Heart left ventricle (tissue), 16 donors: Measurements from ENCODE around the gene MUC6. TPM values are rescaled to one million over a fixed set of nuclear protein-coding genes. Genes with fewer than 3 reads are reported as not detected.

ENCODE experiments used
- ATAC-seq, 4 donors: fragments of 200-7000 bp; cut with Tn5 transposase; one replicate each; pipeline ENCODE4 v1.9.1; 2020 to 2022; ENCODE audit warnings: moderate library complexity in 4 of 4, mild to moderate bottlenecking in 3 of 4, moderate number of reproducible peaks in 1 of 4
- DNase-seq, 5 donors: peaks; one replicate each; pipeline ENCODE4 v3.0.0-alpha.2; 2020
- H3K27ac ChIP-seq, 12 donors: fragments of 200-600 bp; sonication (generic) in 4 of 12; one replicate each; pipeline versions ENCODE4 v1.5.0 to v1.8.0; 2016 to 2022; ENCODE audit warnings: mild to moderate bottlenecking in 2 of 12
- H3K27me3 ChIP-seq, 9 donors: fragments of 200-600 bp; sonication (generic) in 2 of 9; one replicate each; pipeline versions ENCODE4 v1.5.1 to v1.8.0; 2016 to 2022; ENCODE audit warnings: mild to moderate bottlenecking in 3 of 9
- H3K36me3 ChIP-seq, 9 donors: fragments of 200-600 bp; sonication (generic) in 2 of 9; one replicate each; pipeline versions ENCODE4 v1.5.0 to v1.8.0; 2018 to 2022; ENCODE audit warnings: mild to moderate bottlenecking in 2 of 9
- H3K4me1 ChIP-seq, 12 donors: fragments of 200-600 bp; sonication (generic) in 4 of 12; one replicate each; pipeline versions ENCODE4 v1.5.0 to v1.8.0; 2016 to 2022; ENCODE audit warnings: mild to moderate bottlenecking in 3 of 12
- H3K4me3 ChIP-seq, 12 donors: fragments of 200-600 bp; sonication (generic) in 4 of 12; one replicate each; pipeline versions ENCODE4 v1.5.0 to v1.8.0; 2017 to 2022; ENCODE audit warnings: mild to moderate bottlenecking in 9 of 12, moderate library complexity in 4 of 12
- H3K9me3 ChIP-seq, 12 donors: fragments of 200-600 bp; sonication (generic) in 4 of 12; one replicate each; pipeline versions ENCODE4 v1.5.0 to v1.8.0; 2016 to 2022; ENCODE audit warnings: mild to moderate bottlenecking in 1 of 12
- POLR2A ChIP-seq, 2 donors: fragments of 450-650 bp; IDR thresholded peaks; one replicate each; pipeline ENCODE4 v1.6.1; 2017; ENCODE audit warnings: antibody characterized with exemption in 2 of 2, mild to moderate bottlenecking in 2 of 2, moderate library complexity in 2 of 2
- WGBS, 4 donors: extraction: QIAGEN DNeasy Blood & Tissue Kit in 2 of 4; methylation state at CpG; one replicate each; pipeline versions ENCODE4 v1.1.5 to v1.1.7; 2013 to 2018; 5-methylcytosine and 5-hydroxymethylcytosine counted together
- intact Hi-C, 10 donors: fragments of 100-400 bp; cut with DNase I; formaldehyde crosslinking; loops; one replicate each; pipeline versions ENCODE4 v1.11.1 to v1.14.2; 2022
- polyA plus RNA-seq, 2 donors: library from polyadenylated mRNA; stranded (reverse); fragments of 200-250 nt; gene quantifications; one replicate each; pipeline ENCODE4 v1.2.3, GENCODE V29; 2013
- total RNA-seq, 9 donors: library from RNA; depleted of rRNA in 2 of 9; stranded (reverse); fragments of >200 nt in 2 of 9; fragmentation: NEBNext Ultra II Directional in 3 of 9; extraction: Animal tissue kit (Norgen Biotek cat#: 25700) in 3 of 9; gene quantifications; one replicate each; pipeline versions ENCODE4 v1.1.0 to v1.2.4, GENCODE V29; 2016 to 2023
- TF ChIP-seq, protein P1 (sequence below), 12 donors: fragments of 200-600 bp; sonication (generic) in 4 of 12; IDR thresholded peaks; one replicate each; pipeline versions ENCODE4 v1.5.0 to v1.8.0; 2018 to 2022; ENCODE audit warnings: antibody characterized with exemption in 12 of 12, mild to moderate bottlenecking in 5 of 12
- donor health status: ischemic (EF 13 %, LVEDD 7.1; RV severe dilation, severe dysfunction).
- donor health status: healthy with polysubstance abuse.
- donor health status: DM: no; HTN: yes; CAD: no.
- donor health status: DM: no; HTN: no; CAD: no.
- donor health status: ischemic (EF 25% LVEDD 6.9; RV normal size, moderate dysfunction).
- donor health status: ischemic (EF 25% LVEDD 5.7; RV mildly dilated, moderate dysfunction).
- donor health status: healthy.
- donor health status: DM: yes; HTN: yes; CAD: no.
- donor health status: ischemic (EF 35%, LVEDD 5.7; RV mildly dilated, moderate dysfunction).
- donor health status: nonischemic (EF 11% LVEDD 7.7; RV severe dilation, severe dysfunction).
- donor health status: DM: yes; HTN: yes; CAD: no.
- donor health status: PGD.
- donor health status: ischemic (EF 29% LVEDD 5.4; RV normal size, mild dysfunction).
- donor health status: nonischemic (EF 23%, LVEDD 6.1; RV moderate dilation, normal function).

Gene MUC6
- total and polyA plus RNA-seq, 11 donors = 0.04 to 0.06 TPM; not detected in 9

- WGBS, 4 donors = 90 to 97% (median 95%) methylated on average over 5 to 7 of the region's 7 CpGs
- Histone ChIP-seq H3K4me3 (no peak overlapping the region), H3K4me1 (no peaks in the 10 kb centered on the region), H3K27me3 (no peaks in the 10 kb centered on the region), H3K36me3 (peaks cover 6 to 38% (median 23%) of the 10 kb centered on the region in 9 donors), H3K27ac (no peak overlapping the region), H3K9me3 (no peaks in the 10 kb centered on the region)
- DNase-seq = no peak
- no peak for ATAC-seq
- TF ChIP-seq, protein P1, sequence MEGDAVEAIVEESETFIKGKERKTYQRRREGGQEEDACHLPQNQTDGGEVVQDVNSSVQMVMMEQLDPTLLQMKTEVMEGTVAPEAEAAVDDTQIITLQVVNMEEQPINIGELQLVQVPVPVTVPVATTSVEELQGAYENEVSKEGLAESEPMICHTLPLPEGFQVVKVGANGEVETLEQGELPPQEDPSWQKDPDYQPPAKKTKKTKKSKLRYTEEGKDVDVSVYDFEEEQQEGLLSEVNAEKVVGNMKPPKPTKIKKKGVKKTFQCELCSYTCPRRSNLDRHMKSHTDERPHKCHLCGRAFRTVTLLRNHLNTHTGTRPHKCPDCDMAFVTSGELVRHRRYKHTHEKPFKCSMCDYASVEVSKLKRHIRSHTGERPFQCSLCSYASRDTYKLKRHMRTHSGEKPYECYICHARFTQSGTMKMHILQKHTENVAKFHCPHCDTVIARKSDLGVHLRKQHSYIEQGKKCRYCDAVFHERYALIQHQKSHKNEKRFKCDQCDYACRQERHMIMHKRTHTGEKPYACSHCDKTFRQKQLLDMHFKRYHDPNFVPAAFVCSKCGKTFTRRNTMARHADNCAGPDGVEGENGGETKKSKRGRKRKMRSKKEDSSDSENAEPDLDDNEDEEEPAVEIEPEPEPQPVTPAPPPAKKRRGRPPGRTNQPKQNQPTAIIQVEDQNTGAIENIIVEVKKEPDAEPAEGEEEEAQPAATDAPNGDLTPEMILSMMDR (IDR thresholded peaks at IDR 0.05) = no peak
- no peak for TF ChIP-seq POLR2A (IDR thresholded peaks at IDR 0.05)
- intact Hi-C loops = no loop called here
Observed at GRCh38 chr11:1015064-1015463, 21.5 kb downstream of the MUC6 start.

- 90 to 94% (median 92%) methylated on average over 12 to 14 of the region's 14 CpGs for WGBS, 4 donors
- peaks cover 6 to 46% (median 30%) of the 10 kb centered on the region in 9 donors for H3K36me3 ChIP-seq
- intact Hi-C loops = no loop called here
Observed at GRCh38 chr11:1014276-1014675, 22.2 kb downstream of the MUC6 start.

GRCh38 chr11:1013631-1013935 is 22.9 kb downstream of the MUC6 start:
- intact Hi-C loops = no loop called here

More at GRCh38 chr11:1014276-1014675, 22.2 kb downstream of the MUC6 start:
- DNase-seq (no peak), ATAC-seq (no peak)
- no peak overlapping the region for H3K27ac ChIP-seq
- H3K4me3 ChIP-seq = no peak overlapping the region
- no peak for TF ChIP-seq POLR2A (IDR thresholded peaks at IDR 0.05)
- TF ChIP-seq, protein P1 (IDR thresholded peaks at IDR 0.05) = no peak
- no peaks in the 10 kb centered on the region for H3K9me3 ChIP-seq
- no peaks in the 10 kb centered on the region for H3K27me3 ChIP-seq
- no peaks in the 10 kb centered on the region for H3K4me1 ChIP-seq

GRCh38 chr11:1012740-1013630 is 23.5 kb downstream of the MUC6 start:
- intact Hi-C loops = no loop called here
- WGBS, 4 donors = 85 to 89% (median 88%) methylated on average over 20 to 28 of the region's 28 CpGs
- Histone ChIP-seq H3K9me3 (no peaks in the 10 kb centered on the region), H3K4me1 (no peaks in the 10 kb centered on the region), H3K4me3 (no peak overlapping the region), H3K27me3 (no peaks in the 10 kb centered on the region), H3K36me3 (peaks cover 8 to 59% (median 43%) of the 10 kb centered on the region in 9 donors), H3K27ac (no peak overlapping the region)
- TF ChIP-seq, protein P1 (IDR thresholded peaks at IDR 0.05) = no peak
- no peak for TF ChIP-seq POLR2A (IDR thresholded peaks at IDR 0.05)
- DNase-seq = no peak
- no peak for ATAC-seq

More at GRCh38 chr11:1013631-1013935, 22.9 kb downstream of the MUC6 start:
- ATAC-seq (no peak), DNase-seq (no peak)
- 80 to 96% (median 92%) methylated on average over 3 to 12 of the region's 12 CpGs for WGBS, 4 donors
- Histone ChIP-seq H3K36me3 (peaks cover 6 to 53% (median 37%) of the 10 kb centered on the region in 9 donors), H3K4me1 (no peaks in the 10 kb centered on the region), H3K27ac (no peak overlapping the region), H3K4me3 (no peak overlapping the region), H3K27me3 (no peaks in the 10 kb centered on the region), H3K9me3 (no peaks in the 10 kb centered on the region)
- TF ChIP-seq POLR2A (IDR thresholded peaks at IDR 0.05) = no peak
- TF ChIP-seq, protein P1 (IDR thresholded peaks at IDR 0.05) = no peak
